Measurements from ENCODE around the gene UMAD1.
A peak's percentile ranks its signal among the peaks of the same experiment; 100 is the strongest.

UMAD1 gene

DNA sequence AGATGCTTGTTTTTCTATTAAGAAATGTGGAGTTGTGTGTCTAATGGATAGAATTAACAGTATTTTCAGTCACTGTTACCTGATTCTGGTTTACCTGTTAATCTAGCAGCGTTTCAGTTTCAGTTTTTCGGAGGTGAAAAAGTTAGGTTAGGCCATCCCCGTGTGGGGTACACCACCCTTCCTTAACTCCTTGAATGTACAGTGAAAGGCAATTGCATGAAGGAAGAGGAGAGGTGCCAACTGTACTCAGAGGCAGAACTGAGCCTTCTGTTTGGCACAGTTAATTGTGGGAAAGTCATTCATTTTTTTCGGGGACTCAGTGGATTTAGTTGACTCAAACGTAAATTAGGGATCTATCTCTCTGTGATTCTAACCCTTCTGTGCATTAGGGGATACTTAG is 42.3 kb downstream of the UMAD1 start:
- no peak for DNase-seq
- H3K4me1 ChIP-seq = peaks cover 6 to 42% (median 12%) of the 10 kb centered on the region in 4 donors
- H3K9me3 ChIP-seq = no peaks in the 10 kb centered on the region
- TF ChIP-seq, protein P1, sequence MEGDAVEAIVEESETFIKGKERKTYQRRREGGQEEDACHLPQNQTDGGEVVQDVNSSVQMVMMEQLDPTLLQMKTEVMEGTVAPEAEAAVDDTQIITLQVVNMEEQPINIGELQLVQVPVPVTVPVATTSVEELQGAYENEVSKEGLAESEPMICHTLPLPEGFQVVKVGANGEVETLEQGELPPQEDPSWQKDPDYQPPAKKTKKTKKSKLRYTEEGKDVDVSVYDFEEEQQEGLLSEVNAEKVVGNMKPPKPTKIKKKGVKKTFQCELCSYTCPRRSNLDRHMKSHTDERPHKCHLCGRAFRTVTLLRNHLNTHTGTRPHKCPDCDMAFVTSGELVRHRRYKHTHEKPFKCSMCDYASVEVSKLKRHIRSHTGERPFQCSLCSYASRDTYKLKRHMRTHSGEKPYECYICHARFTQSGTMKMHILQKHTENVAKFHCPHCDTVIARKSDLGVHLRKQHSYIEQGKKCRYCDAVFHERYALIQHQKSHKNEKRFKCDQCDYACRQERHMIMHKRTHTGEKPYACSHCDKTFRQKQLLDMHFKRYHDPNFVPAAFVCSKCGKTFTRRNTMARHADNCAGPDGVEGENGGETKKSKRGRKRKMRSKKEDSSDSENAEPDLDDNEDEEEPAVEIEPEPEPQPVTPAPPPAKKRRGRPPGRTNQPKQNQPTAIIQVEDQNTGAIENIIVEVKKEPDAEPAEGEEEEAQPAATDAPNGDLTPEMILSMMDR (IDR thresholded peaks at IDR 0.05) = no peak
- no peaks in the 10 kb centered on the region for H3K36me3 ChIP-seq
- H3K27me3 ChIP-seq = no peaks in the 10 kb centered on the region
- no peak overlapping the region for H3K4me3 ChIP-seq
- no peak overlapping the region for H3K27ac ChIP-seq
- intact Hi-C loops (cut with DNase I; ENCODE audit: low total_unique reads) = loop anchor here (10.0 kb wide), 2 partner anchors 72 to 532 kb away; no protein-coding TSS in a partner anchor

DNA sequence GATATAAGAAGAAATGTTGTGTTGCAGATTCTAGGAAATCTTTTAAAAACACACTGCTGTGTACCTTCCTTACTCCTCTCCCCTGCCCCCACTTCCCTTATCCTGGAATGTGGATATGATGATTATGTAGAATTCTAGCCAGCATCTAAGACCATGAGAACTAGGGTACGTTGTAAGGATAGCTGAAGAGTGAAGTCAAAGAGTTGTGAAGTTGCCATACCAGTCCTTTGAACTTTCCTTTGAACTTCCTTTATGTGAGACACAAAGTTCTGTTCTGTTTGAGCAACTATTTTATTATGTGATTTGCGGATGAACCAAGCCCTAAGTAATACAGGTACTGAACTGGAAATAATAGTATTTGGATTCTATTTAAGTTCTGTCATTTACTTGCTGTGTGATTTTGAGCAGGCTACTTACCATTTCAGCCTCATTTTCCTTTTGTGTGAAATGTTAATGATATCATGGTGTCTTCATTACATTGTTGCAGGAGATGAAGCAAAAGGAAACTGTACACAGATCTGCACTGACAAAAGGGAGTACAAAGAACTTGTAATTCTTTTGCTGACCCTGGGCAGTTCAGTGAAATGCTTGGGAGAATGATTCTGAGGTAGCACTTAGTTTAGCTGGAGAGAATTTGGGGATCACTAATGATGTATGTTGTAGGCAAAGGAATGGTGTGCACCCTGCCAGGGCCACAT is 46.4 kb downstream of the UMAD1 start:
- DNase-seq = no peak
- H3K36me3 ChIP-seq = no peaks in the 10 kb centered on the region
- TF ChIP-seq, protein P1 (IDR thresholded peaks at IDR 0.05) = no peak
- intact Hi-C loops (cut with DNase I; ENCODE audit: low total_unique reads) = loop anchor here (10.0 kb wide), 2 partner anchors 68 to 528 kb away; no protein-coding TSS in a partner anchor
- H3K27ac ChIP-seq = peak overlapping the region in 1 of 2 donors; percentile 62
- no peak overlapping the region for H3K4me3 ChIP-seq
- peaks cover 0 to 45% (median 13%) of the 10 kb centered on the region in 4 donors for H3K4me1 ChIP-seq
- H3K27me3 ChIP-seq = no peaks in the 10 kb centered on the region
- no peaks in the 10 kb centered on the region for H3K9me3 ChIP-seq

DNA sequence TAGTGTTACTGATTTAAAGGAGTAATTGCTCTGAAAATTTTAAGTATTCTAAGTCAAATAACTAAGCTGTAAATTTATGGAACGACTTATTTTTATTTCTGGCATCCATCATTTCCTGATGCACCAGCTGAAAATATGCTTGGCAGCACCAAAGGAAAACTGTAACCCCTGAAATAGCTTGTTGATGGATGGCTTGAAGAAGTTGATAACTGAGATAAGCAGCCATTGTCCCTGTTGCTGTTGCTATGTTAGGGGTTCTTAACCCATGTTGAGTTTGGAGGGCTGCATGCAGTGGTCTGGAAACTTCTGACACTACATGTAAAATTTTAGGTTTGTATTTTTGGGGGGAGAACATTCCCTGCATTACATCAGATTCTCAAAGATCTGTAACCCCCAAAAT is 47.2 kb downstream of the UMAD1 start:
- intact Hi-C loops (cut with DNase I; ENCODE audit: low total_unique reads) = loop anchor here (10.0 kb wide), 2 partner anchors 67 to 527 kb away; no protein-coding TSS in a partner anchor
- Histone ChIP-seq H3K4me1 (peaks cover 0 to 38% (median 12%) of the 10 kb centered on the region in 4 donors), H3K36me3 (no peaks in the 10 kb centered on the region), H3K27me3 (no peaks in the 10 kb centered on the region), H3K4me3 (peak overlapping the region; percentile 23 to 33), H3K27ac (peak overlapping the region; percentile 49 to 62), H3K9me3 (no peaks in the 10 kb centered on the region)
- no peak for DNase-seq
- TF ChIP-seq, protein P1 (IDR thresholded peaks at IDR 0.05) = no peak

- no peaks in the 10 kb centered on the region for H3K27me3 ChIP-seq
- TF ChIP-seq, protein P1 (IDR thresholded peaks at IDR 0.05) = no peak
- intact Hi-C loops (cut with DNase I; ENCODE audit: low total_unique reads) = loop anchor here (10.0 kb wide), 2 partner anchors 66 to 526 kb away; no protein-coding TSS in a partner anchor
- peak overlapping the region; percentile 49 to 62 for H3K27ac ChIP-seq
- H3K4me3 ChIP-seq = peak overlapping the region; percentile 23 to 33
- DNase-seq = no peak
- H3K9me3 ChIP-seq = no peaks in the 10 kb centered on the region
- peaks cover 0 to 33% (median 9%) of the 10 kb centered on the region in 4 donors for H3K4me1 ChIP-seq
- no peaks in the 10 kb centered on the region for H3K36me3 ChIP-seq
Observed at GRCh38 chr7:7688310-7688709, 47.8 kb downstream of the UMAD1 start.

DNA sequence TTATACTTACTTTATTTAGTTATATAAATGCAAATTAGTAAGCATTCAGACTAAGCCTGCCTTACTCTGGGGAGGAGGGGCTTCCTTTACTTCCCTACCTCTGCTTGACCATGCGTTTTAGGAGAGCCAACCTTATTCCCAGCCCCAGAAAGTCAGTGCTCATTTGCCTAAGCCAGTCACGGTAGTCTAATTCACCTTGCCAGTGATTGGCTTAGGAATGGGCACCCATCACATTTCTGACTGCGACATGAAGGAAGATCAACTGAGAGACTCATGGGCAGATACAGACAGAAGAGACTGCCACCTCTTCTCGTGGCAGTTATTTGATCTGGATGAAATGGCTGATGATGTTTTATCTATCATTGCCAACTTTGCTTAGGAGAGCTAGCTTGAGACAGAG is 48.4 kb downstream of the UMAD1 start:
- Histone ChIP-seq H3K27ac (peak overlapping the region; percentile 49 to 62), H3K9me3 (no peaks in the 10 kb centered on the region)
- intact Hi-C loops (cut with DNase I; ENCODE audit: low total_unique reads) = loop anchor here (10.0 kb wide), 2 partner anchors 66 to 526 kb away; no protein-coding TSS in a partner anchor

More for the DNA sequence above, 48.4 kb downstream of the UMAD1 start:
- Histone ChIP-seq H3K27me3 (no peaks in the 10 kb centered on the region), H3K36me3 (no peaks in the 10 kb centered on the region), H3K4me3 (no peak overlapping the region), H3K4me1 (peaks cover 0 to 33% (median 9%) of the 10 kb centered on the region in 4 donors)
- TF ChIP-seq, protein P1 (IDR thresholded peaks at IDR 0.05) = no peak
- no peak for DNase-seq
